Parathyroid adenoma (tissue), 2 donors: ENCODE results near the gene KIAA1671.

Experiments
- H2AFZ ChIP-seq: fragments of 300-600 bp; sonication (generic); one replicate; pipeline ENCODE4 v1.7.0; 2017; ENCODE audit warnings: antibody characterized with exemption, mild to moderate bottlenecking
- H3K27ac ChIP-seq: fragments of 300-600 bp; sonication (generic); one replicate; pipeline ENCODE4 v1.7.0; 2017
- H3K27me3 ChIP-seq: fragments of 300-600 bp; sonication (generic); one replicate; pipeline ENCODE4 v1.7.0; 2017; ENCODE audit warnings: low read length; ENCODE audit not compliant: control insufficient read depth, insufficient read depth
- H3K36me3 ChIP-seq: fragments of 300-600 bp; sonication (generic); one replicate; pipeline ENCODE4 v1.7.0; 2017; ENCODE audit warnings: low read length; ENCODE audit not compliant: control insufficient read depth, insufficient read depth
- H3K4me1 ChIP-seq: fragments of 300-600 bp; sonication (generic); one replicate; pipeline ENCODE4 v1.7.0; 2017; ENCODE audit warnings: control low read depth
- H3K4me2 ChIP-seq: fragments of 300-600 bp; sonication (generic); one replicate; pipeline ENCODE4 v1.7.0; 2017; ENCODE audit warnings: low read length
- H3K4me3 ChIP-seq: fragments of 300-600 bp; sonication (generic); one replicate; pipeline ENCODE4 v1.7.0; 2017; ENCODE audit warnings: low read depth, low read length
- H3K79me2 ChIP-seq: fragments of 300-600 bp; sonication (generic); one replicate; pipeline ENCODE4 v1.7.0; 2017; ENCODE audit warnings: control low read depth
- H3K9ac ChIP-seq: fragments of 300-600 bp; sonication (generic); one replicate; pipeline ENCODE4 v1.7.0; 2017; ENCODE audit warnings: mild to moderate bottlenecking
- H3K9me3 ChIP-seq: fragments of 300-600 bp; sonication (generic); one replicate; pipeline ENCODE4 v1.7.0; 2017; ENCODE audit warnings: low read length; ENCODE audit not compliant: control insufficient read depth
- TF ChIP-seq, protein P1 (sequence below): fragments of 300-600 bp; sonication (generic); IDR thresholded peaks from one replicate; pipeline ENCODE4 v1.7.0; 2017; ENCODE audit warnings: antibody characterized with exemption, mild to moderate bottlenecking
- donor health status: primary hyperparathyroidism.

The KIAA1671 gene

DNA sequence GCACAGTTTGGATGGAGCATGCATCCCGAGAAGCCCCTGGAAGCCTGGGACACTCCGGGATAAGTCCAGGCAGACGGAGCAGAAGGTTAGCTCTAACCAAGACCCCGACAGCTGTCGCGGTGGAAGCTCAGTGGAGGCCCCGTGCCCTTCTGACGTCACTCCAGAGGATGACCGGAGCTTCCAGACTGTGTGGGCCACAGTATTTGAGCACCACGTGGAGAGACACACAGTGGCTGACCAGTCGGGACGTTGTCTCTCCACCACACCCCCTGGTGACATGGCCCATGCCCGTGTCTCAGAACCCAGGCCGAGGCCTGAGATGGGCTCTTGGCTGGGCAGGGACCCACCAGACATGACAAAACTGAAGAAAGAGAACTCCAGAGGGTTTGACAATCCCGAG, 86.3 kb downstream of the KIAA1671 start:
- no peaks in the 10 kb centered on the region for H3K27me3 ChIP-seq
- H3K9me3 ChIP-seq = no peaks in the 10 kb centered on the region
- H3K27ac ChIP-seq = no peak overlapping the region
- H3K36me3 ChIP-seq = no peaks in the 10 kb centered on the region
- H3K79me2 ChIP-seq = no peaks in the 10 kb centered on the region
- no peaks in the 10 kb centered on the region for H3K4me1 ChIP-seq
- no peak overlapping the region for H3K4me3 ChIP-seq
- H3K4me2 ChIP-seq = peak overlapping the region; percentile 40
- TF ChIP-seq, protein P1, sequence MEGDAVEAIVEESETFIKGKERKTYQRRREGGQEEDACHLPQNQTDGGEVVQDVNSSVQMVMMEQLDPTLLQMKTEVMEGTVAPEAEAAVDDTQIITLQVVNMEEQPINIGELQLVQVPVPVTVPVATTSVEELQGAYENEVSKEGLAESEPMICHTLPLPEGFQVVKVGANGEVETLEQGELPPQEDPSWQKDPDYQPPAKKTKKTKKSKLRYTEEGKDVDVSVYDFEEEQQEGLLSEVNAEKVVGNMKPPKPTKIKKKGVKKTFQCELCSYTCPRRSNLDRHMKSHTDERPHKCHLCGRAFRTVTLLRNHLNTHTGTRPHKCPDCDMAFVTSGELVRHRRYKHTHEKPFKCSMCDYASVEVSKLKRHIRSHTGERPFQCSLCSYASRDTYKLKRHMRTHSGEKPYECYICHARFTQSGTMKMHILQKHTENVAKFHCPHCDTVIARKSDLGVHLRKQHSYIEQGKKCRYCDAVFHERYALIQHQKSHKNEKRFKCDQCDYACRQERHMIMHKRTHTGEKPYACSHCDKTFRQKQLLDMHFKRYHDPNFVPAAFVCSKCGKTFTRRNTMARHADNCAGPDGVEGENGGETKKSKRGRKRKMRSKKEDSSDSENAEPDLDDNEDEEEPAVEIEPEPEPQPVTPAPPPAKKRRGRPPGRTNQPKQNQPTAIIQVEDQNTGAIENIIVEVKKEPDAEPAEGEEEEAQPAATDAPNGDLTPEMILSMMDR = no peak
- no peak overlapping the region for H3K9ac ChIP-seq
- no peak overlapping the region for H2AFZ ChIP-seq

DNA sequence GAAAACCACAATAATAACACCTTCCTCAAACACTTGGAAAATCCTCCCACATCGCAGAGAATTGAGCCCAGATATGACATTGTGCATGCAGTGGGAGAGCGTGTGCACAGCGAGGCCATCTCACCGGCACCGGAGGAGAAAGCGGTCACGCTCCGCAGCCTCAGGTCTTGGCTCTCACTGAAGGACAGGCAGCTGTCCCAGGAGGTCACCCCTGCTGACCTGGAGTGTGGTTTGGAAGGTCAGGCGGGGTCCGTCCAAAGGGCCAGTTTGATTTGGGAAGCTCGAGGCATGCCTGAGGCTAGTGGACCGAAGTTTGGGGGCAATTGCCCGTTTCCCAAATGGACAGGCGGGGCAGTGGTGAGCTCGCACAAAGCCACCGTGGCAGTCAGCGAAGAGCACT, 86.7 kb downstream of the KIAA1671 start:
- TF ChIP-seq, protein P1 = no peak
- H3K36me3 ChIP-seq = no peaks in the 10 kb centered on the region

DNA sequence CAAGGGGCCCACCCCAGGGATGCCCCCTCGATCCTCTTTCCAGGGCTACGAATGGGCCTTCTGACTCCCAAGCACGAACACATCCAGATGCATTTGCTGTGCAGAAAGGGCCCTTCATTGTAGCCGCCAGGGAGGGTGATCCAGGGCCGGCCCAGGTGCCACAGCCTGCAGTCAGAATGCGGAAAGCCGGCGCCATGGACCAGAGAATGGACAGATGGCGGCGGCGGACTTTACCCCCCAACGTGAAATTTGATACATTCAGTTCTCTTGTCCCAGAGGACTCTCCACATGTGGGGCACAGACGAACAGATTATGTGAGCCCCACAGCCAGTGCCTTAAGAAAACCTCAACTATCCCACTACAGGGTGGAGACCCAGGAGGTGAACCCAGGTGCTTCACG, 87.2 kb downstream of the KIAA1671 start:
- no peaks in the 10 kb centered on the region for H3K4me1 ChIP-seq
- H3K4me3 ChIP-seq = no peak overlapping the region
- TF ChIP-seq, protein P1 = no peak
- no peaks in the 10 kb centered on the region for H3K27me3 ChIP-seq
- H3K36me3 ChIP-seq = no peaks in the 10 kb centered on the region
- H3K79me2 ChIP-seq = no peaks in the 10 kb centered on the region
- no peak overlapping the region for H3K9ac ChIP-seq
- H3K9me3 ChIP-seq = no peaks in the 10 kb centered on the region
- no peak overlapping the region for H3K27ac ChIP-seq
- no peak overlapping the region for H3K4me2 ChIP-seq
- no peak overlapping the region for H2AFZ ChIP-seq

More for the DNA sequence above, 86.7 kb downstream of the KIAA1671 start:
- Histone ChIP-seq H3K27ac (no peak overlapping the region), H3K4me1 (no peaks in the 10 kb centered on the region), H3K9ac (no peak overlapping the region), H3K79me2 (no peaks in the 10 kb centered on the region), H3K4me2 (peak overlapping the region; percentile 40), H3K4me3 (no peak overlapping the region), H2AFZ (no peak overlapping the region), H3K9me3 (no peaks in the 10 kb centered on the region), H3K27me3 (no peaks in the 10 kb centered on the region)

DNA sequence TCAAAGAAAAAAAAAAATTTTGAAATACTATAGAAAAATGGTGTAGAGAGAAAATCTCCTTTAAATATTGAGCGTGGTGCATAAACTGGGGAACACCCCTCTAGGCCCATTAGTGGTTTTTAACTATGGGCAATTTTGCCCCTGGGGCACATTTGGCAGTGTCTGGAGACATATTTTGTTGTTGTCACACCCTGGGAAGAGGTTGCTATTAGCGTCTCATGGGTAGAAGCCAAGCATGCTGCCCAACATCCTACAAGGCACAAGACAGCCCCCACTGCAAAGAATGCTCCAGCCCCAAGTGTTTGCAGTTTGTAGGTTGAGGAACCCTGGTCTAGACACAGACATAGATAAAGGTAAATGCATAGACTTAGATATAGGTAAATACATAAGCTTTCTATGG, 92.6 kb downstream of the KIAA1671 start:
- Histone ChIP-seq H3K36me3 (no peaks in the 10 kb centered on the region), H2AFZ (no peak overlapping the region), H3K27me3 (no peaks in the 10 kb centered on the region), H3K4me1 (no peaks in the 10 kb centered on the region), H3K27ac (no peak overlapping the region), H3K4me3 (no peak overlapping the region), H3K4me2 (no peak overlapping the region), H3K79me2 (no peaks in the 10 kb centered on the region), H3K9ac (no peak overlapping the region), H3K9me3 (no peaks in the 10 kb centered on the region)
- TF ChIP-seq, protein P1 = no peak

DNA sequence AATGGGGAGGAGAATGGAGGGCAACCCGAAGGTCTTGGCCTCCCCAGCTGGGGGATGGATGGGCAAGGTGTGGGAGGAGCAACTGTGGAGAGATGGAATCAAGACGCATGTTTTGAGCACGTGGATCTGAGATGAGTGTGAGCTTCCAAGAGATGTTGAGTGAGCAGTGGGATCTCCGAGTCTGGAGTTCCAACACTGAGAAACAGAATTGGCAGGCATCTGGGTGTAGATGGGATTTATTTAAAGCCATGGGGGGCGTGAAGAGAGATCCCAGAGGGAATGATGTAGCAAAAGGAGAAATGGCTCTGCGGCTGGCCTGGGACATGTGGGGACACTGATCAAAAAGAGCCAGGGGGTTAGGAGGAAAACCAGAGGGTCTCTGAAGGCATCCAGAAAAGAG, 95.6 kb downstream of the KIAA1671 start:
- Histone ChIP-seq H3K27me3 (no peaks in the 10 kb centered on the region), H3K9me3 (no peaks in the 10 kb centered on the region), H3K4me2 (no peak overlapping the region), H3K4me1 (no peaks in the 10 kb centered on the region), H3K9ac (no peak overlapping the region), H3K79me2 (no peaks in the 10 kb centered on the region), H3K4me3 (no peak overlapping the region), H3K27ac (no peak overlapping the region), H3K36me3 (no peaks in the 10 kb centered on the region), H2AFZ (no peak overlapping the region)
- TF ChIP-seq, protein P1 = no peak
